GM21360 (cell line): ENCODE measurements around the gene PRPS2.

ENCODE experiments used
- ATAC-seq: cut with Tn5 transposase; IDR thresholded peaks from one replicate; pipeline ENCODE4 v1.9.1; 2021; ENCODE audit warnings: mild to moderate bottlenecking, moderate library complexity; ENCODE audit not compliant: unreplicated experiment

The PRPS2 gene

DNA sequence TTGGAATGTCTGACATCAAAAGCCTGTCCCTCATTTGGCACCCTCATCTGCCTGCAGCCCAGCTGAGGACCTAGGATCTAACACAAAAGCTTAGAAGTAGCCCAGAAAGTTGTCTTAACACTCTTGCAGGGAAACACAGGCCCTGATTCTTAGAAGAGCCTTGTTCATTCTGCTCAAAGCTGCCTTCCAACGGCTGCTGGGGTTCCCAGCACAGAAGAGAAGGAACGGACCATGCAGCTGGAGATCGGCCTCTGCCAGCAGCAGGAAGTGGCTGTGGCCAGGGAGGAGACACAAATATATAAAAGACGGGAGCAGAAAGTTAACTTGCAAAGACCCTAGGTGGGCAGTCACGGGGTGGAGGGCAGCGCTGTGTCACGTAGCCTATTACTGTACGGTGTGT is 20.4 kb downstream of the PRPS2 start:
- no peak for ATAC-seq

DNA sequence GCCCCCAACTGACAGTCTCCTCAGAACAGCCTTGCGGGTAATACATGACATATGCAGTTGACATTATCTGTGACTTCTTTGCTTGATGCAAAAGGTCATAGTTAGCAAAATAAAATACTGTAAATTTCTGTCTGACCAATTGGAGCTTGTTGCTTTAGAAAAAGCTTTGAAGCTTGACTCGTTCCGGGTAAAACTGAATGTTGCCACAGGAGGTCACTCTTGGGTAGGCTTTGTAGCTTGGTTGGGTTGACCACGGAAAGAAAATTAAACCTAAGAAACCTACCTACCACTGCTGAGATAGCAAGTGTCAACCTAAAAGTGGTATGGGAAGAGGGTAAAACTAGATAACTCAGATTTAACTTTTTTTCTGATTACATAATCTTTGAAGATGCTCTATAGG is 23.2 kb downstream of the PRPS2 start:
- ATAC-seq = peak; percentile 62

GRCh38 chrX:12817528-12817927 is 26.3 kb downstream of the PRPS2 start:
- no peak for ATAC-seq

DNA sequence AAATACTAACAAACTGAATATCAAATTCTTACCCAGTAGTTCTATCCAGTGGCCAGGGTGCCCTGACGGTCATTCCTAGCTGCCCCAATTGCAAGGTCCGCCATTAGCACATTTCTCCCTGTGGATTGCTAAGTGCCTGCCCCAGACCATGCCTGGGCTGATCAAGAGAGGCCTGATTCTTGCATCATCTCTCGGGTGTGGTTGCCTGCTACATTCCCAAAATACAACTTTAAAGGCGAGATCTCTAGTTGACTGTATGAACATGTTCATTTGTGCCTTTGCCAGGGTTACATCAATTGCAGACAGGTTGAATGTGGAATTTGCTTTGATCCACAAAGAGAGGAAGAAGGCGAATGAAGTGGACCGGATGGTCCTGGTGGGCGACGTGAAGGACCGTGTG is 28.0 kb downstream of the PRPS2 start:
- ATAC-seq = no peak

DNA sequence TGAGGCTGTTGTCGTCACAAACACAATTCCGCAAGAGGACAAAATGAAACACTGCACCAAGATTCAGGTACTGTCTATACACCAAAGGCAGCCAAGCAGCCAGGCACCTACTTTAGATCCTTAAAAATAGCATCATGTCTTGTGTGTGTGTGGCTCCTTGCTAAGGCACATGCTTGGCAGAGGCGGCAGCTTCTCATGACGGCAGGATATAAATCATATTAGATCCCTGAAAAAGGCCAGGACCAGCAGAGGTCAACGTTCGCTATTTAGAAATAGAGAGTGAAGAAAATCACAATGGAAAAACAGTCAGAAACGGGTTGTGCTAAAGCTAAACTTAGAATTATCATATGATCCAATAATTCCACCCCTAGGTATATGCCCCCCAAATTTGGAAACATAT is 29.5 kb downstream of the PRPS2 start:
- no peak for ATAC-seq

DNA sequence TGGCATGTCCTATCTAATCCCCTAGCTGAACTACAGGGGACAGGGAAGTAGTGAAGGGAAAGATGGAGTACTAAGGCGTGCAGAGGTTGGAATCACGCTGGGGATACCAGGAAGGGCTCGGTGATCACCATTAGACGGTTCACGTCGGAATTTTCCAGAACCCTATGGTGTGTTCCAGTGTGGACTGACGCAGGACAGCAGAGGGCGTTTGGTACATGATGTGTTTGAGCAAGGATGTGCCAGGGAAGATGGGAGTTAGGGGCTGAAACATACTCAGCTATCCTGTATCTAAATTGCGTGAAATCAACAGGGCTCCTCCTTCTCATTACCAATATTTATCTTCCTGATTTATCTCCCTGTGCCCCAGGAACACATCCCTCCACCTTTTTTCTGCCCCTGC is 33.7 kb downstream of the PRPS2 start:
- ATAC-seq = no peak

- no peak for ATAC-seq
Measured at GRCh38 chrX:12825801-12826200, 34.6 kb downstream of the PRPS2 start.

DNA sequence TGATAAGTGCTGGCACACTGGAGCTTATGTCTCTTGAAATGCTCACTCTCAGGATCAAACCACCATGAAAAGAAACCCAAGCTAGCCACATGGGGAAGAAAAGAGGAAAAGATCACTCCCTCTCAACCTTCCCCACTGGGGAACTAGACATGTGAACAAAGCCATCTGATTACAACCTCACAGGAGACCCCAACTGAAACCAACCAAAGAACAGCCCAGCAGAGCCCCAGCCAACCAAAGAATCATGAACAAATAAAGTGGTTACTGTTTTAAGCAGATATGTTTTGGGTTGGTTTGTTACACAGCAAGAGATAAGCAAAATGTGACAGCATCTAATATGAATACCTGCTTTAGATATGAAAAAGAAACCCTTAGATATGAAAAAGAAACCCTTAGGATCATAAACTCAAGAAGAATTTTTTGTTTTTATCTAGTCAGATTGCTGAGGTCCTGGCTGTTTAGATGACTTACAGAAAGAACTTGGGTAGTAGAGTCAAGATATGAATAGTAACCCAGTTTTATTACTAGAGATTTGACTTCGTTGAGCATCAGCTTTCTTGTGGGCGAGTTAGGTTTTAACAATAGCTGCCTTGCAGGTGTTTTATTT is 52.0 kb downstream of the PRPS2 start:
- ATAC-seq = peak; percentile 8

DNA sequence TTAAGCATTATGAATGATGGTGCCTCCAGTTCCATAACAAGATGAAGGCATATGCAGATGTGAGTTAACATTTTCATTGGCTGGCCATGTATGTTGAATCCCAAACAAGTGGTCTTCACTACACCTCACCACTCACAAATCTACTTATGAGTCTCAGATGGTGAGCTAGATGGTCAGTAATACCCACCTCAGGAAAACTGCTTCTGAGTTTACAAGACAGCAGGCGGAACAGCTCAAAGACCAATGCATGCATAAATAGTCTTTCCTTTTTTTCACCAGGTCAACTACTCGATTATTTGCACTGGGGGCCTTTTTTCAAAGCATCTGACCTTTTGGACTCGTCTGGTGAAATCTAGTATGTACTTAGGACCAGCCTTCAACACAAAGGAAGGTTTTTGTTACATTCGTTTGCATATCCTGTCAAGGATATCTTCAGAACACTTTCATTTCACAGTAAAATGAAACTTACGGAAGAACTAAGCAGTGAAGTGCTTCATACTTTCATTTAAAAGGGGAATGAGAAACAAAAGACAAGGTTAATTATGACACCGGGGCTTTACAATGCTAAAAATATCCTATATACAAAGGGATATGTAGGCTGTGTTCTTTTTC is 52.6 kb downstream of the PRPS2 start:
- peak; percentile 87 for ATAC-seq

GRCh38 chrX:12844319-12844718 is 53.1 kb downstream of the PRPS2 start:
- ATAC-seq = peak; percentile 41

- ATAC-seq = no peak
Measured at GRCh38 chrX:12865359-12865758, 74.1 kb downstream of the PRPS2 start.

- peak; percentile 37 for ATAC-seq
Measured at GRCh38 chrX:12866451-12867377, 75.5 kb downstream of the PRPS2 start, which contains the start of gene TLR7. Gene TLR7 (plus strand): TSS chrX:12867072. CDS start chrX:12867579, 507 bp downstream.

DNA sequence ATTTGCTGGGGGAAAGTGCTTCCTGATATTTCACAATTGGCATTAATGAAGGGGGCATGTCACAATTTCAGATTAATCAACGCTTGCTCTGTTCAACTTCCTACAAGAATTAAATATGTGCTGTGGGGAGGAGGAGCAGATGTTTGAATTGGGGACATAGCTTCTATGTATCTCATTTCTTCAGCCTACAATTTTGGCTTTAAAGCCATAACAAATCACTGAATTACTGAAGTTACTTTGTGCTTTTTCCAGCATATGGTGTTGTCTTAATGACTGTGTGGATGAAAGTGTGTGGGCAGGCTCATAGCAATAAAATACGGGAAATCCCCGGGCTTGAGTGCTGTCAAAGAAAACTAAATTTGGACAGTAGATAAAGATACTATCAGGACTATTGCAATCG is 76.5 kb downstream of the PRPS2 start:
- ATAC-seq = no peak

- peak; percentile 43 for ATAC-seq
Measured at GRCh38 chrX:12868747-12869146, 77.5 kb downstream of the PRPS2 start.

DNA sequence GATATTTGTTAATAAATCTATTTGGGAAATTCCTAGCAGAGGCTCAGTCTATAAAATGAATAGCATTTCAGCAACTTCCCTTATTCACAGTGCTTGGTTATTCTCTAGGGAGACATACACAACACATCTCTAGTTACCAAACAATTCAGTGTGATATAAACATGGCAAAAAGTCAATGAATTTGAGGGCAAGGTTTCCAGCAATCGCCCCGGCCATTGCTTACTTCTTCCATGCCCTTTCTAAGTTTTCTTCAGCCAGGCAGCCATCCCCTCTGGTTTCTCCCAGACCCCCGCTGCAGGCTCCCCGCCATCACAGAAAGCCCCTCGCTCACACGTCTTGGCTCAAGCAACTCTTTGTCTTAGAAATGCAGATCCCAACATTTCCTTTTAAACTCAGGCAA is 80.0 kb downstream of the PRPS2 start:
- no peak for ATAC-seq

DNA sequence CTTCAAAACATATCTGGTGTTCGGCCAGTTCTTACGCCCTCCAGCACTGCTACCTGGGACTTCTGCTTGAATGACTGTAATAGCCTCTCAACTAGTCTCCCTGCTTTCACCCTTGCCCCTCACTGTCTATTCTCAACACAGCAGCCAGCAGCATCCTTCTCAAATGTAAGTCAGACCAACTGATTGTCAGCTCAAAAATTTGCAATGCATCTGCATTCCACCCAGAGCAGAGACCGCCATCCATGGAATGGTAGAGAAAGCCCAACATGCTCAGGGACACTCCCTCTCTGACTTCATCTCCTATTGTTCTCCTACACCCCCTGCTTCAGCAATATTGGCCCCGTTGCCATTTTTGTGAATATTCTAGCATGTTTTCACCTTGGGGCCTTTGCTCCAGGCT is 81.5 kb downstream of the PRPS2 start:
- ATAC-seq = no peak
